GM21529 (cell line): ENCODE measurements around the gene FAM221B.

Source experiments
- ATAC-seq: cut with Tn5 transposase; IDR thresholded peaks from one replicate; pipeline ENCODE4 v1.9.1; 2021; ENCODE audit not compliant: unreplicated experiment

The FAM221B gene

GRCh38 chr9:35792024-35792813 lies 36.3 kb downstream of the FAM221B start:
- ATAC-seq, result no peak

- ATAC-seq, result no peak
Observed at GRCh38 chr9:35791297-35791921, 37.1 kb downstream of the FAM221B start, which contains the start of gene NPR2. TSS of gene NPR2 (plus strand) at chr9:35791591. CDS start at chr9:35792409, 818 bp downstream.

- no peak for ATAC-seq
Observed at GRCh38 chr9:35790385-35791296, 37.9 kb downstream of the FAM221B start.

GRCh38 chr9:35790025-35790384 lies 38.5 kb downstream of the FAM221B start:
- ATAC-seq, result no peak

- ATAC-seq, result no peak
Observed at GRCh38 chr9:35789541-35789940, 39.0 kb downstream of the FAM221B start.

GRCh38 chr9:35783418-35783817 lies 45.1 kb downstream of the FAM221B start:
- ATAC-seq, result no peak

- ATAC-seq, result no peak
Observed at GRCh38 chr9:35781066-35781465, 47.5 kb downstream of the FAM221B start.

GRCh38 chr9:35778496-35778895 lies 50.0 kb downstream of the FAM221B start:
- ATAC-seq, result no peak

- no peak for ATAC-seq
Observed at GRCh38 chr9:35776018-35776417, 52.5 kb downstream of the FAM221B start.

- ATAC-seq, result no peak
Observed at GRCh38 chr9:35774907-35775635, 53.5 kb downstream of the FAM221B start.

- no peak for ATAC-seq
Observed at GRCh38 chr9:35771943-35772342, 56.6 kb downstream of the FAM221B start.

- no peak for ATAC-seq
Observed at GRCh38 chr9:35771534-35771933, 57.0 kb downstream of the FAM221B start.

GRCh38 chr9:35771075-35771433 lies 57.5 kb downstream of the FAM221B start:
- no peak for ATAC-seq

GRCh38 chr9:35769763-35770162 lies 58.8 kb downstream of the FAM221B start:
- ATAC-seq, result no peak

GRCh38 chr9:35767458-35767857 lies 61.1 kb downstream of the FAM221B start:
- ATAC-seq, result no peak

GRCh38 chr9:35766997-35767396 lies 61.5 kb downstream of the FAM221B start:
- no peak for ATAC-seq
